ENCODE results near the gene DZIP1. TPM values are rescaled to one million over a fixed set of nuclear protein-coding genes. Genes with fewer than 3 reads are reported as not detected.

The DZIP1 gene
- total RNA-seq, 1 experiment from 2014 or later = 31.0 TPM

- TF ChIP-seq AR (CRISPR knock-in tag; IDR thresholded peaks at IDR 0.05) = no peak
These were observed 55.8 kb downstream of the DZIP1 start (continued) for GRCh38 chr13:95588721-95589120.

- ChIA-PET POLR2A (no interaction called here), CTCF (no interaction called here)
- Mint-ChIP-seq H3K27me3 (ENCODE audit: low read depth) (no peaks in the 10 kb centered on the region), H3K27ac (no peak overlapping the region), H3K36me3 (peaks cover 45% of the 10 kb centered on the region), H3K4me3 (no peak overlapping the region), H3K9me3 (no peaks in the 10 kb centered on the region), H3K4me1 (no peaks in the 10 kb centered on the region)
- ATAC-seq (no peak), DNase-seq (ENCODE audit: low spot score) (no peak)
- TF ChIP-seq MLX (CRISPR knock-in tag; IDR thresholded peaks at IDR 0.05) (no peak), ZMAT4 (CRISPR knock-in tag; IDR thresholded peaks at IDR 0.05) (no peak), AFF4 (CRISPR knock-in tag; IDR thresholded peaks at IDR 0.05; ENCODE audit: borderline replicate concordance) (no peak), USF2 (CRISPR knock-in tag; IDR thresholded peaks at IDR 0.05) (no peak), TEAD1 (CRISPR knock-in tag; IDR thresholded peaks at IDR 0.05) (no peak)
These were observed 56.4 kb downstream of the DZIP1 start for GRCh38 chr13:95588134-95588533.

- Mint-ChIP-seq H3K4me1 (no peaks in the 10 kb centered on the region), H3K27ac (no peak overlapping the region), H3K9me3 (no peaks in the 10 kb centered on the region), H3K27me3 (ENCODE audit: low read depth) (no peaks in the 10 kb centered on the region), H3K36me3 (peaks cover 58% of the 10 kb centered on the region), H3K4me3 (no peak overlapping the region)
- CTCF ChIA-PET = interaction anchor here (0.7 kb wide), 1 partner anchor 34 kb away, joined by 3 read pairs; no protein-coding TSS in a partner anchor
- POLR2A ChIA-PET = no interaction called here
- DNase-seq (ENCODE audit: low spot score) (no peak), ATAC-seq (no peak)
- no peak for TF ChIP-seq ZBTB21 (CRISPR knock-in tag; IDR thresholded peaks at IDR 0.05; ENCODE audit: borderline replicate concordance)
- no peak for TF ChIP-seq FOXJ3 (CRISPR knock-in tag; IDR thresholded peaks at IDR 0.05; ENCODE audit: borderline replicate concordance)
- no peak for TF ChIP-seq ZNF416 (CRISPR knock-in tag; IDR thresholded peaks at IDR 0.05)
- no peak for TF ChIP-seq ATF6 (CRISPR knock-in tag; IDR thresholded peaks at IDR 0.05)
- TF ChIP-seq JUN (CRISPR knock-in tag; IDR thresholded peaks at IDR 0.05) = no peak
- no peak for TF ChIP-seq ZNF281 (CRISPR knock-in tag; IDR thresholded peaks at IDR 0.05)
- TF ChIP-seq OVOL2 (CRISPR knock-in tag; IDR thresholded peaks at IDR 0.05; ENCODE audit: borderline replicate concordance) = no peak
- no peak for TF ChIP-seq USF1 (CRISPR knock-in tag; IDR thresholded peaks at IDR 0.05)
- TF ChIP-seq JAZF1 (CRISPR knock-in tag; IDR thresholded peaks at IDR 0.05) = no peak
- TF ChIP-seq ELF4 (CRISPR knock-in tag; IDR thresholded peaks at IDR 0.05; ENCODE audit: low read depth) = no peak
These were observed 58.6 kb downstream of the DZIP1 start for GRCh38 chr13:95585867-95586266.
